Midbrain (tissue), 1 donor: ENCODE results near the gene DSCAM.

ENCODE experiments used
- DNase-seq: peaks from one replicate; lab custom pipeline; 2025; lab: John Stamatoyannopoulos, UW

DSCAM gene

DNA sequence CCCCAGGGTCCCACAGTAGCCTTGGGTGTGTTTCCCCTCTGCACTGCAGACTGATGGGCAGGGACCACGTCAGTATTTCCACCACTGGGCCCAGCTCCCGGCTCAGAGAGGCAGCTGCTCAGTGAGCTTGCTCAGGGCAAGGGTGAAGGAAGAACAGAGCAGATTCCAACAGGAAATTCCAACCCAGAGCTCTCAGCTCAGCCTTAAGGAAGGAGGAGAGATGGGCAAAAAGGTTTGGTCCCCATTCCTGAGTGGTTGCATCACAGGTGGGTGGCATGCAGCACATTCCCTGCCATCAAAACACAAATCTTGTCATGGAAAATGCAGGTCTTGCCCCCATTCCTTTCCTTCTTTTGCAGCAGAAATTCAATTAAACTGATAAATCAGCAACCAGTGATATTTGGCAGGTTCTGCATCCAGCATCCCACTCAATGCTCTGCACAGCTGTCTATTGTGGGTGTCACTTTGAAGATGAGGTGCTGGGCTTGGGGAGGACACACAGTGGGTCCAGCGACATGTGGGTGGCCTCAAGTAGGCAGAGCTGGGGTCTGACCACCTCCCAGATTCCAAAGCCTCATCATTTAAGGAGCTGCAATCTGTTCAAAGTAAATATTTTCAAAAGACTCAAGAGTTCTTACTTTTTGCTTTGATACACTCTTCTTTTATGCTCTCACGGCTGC lies 315.4 kb downstream of the DSCAM start:
- DNase-seq: no peak

DNA sequence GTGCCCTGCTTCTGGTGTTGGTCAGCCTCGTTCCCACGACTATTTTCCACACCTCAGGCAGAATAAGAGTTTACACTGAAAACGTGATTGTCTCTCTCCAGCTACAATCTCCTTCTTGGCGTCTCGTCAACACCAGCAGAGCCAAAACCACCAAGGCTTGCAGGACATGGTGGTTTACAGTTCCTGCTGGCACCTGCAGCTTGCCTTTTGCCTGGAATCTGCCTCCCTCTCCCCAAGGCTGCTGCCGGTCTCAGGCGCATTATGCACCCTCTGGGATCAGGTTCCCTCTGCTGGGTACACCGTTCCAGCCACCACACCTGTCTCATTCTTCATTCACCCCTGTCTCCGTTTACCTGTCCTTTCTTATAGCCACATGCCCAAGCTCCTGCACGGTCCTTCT lies 315.9 kb downstream of the DSCAM start:
- DNase-seq: no peak

DNA sequence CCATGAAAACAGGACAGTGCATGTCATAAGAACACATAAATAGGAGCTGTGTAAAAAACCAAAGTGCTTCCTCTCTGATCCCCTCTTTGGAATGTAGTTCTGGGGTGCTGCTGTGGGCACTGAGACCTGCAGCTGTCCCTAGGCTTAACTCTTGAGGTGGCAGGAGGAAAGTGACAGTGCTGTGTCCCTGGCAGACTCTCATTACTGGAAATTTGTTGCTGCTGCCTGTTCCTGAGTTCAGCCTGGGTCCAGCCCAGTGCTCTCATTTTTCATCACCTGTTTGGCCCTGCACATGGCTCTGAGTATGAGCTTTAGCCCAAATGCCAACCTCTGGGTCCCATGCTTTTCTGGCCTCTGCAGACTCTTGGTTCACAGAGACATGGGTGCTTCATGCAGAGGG lies 329.3 kb downstream of the DSCAM start:
- DNase-seq: no peak

DNA sequence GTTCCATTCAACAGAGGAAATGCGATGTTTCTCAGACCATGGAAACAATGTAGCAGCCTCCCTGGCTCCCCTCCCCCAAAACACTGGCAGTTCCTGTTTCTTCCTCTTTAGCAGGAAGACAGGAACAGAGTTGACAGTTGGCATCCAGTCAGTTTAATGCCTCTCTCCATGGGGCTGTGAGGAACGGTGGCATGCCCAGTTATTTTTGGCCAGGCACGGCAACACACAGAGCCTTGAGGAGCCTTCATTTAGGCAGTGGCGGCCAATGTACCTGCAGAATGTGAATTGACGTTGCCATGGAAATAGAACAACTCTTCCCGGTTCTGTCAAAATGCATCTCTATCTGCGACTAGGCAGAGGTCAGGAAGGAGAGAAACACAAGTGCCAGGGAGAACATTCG lies 330.6 kb downstream of the DSCAM start:
- DNase-seq: no peak

DNA sequence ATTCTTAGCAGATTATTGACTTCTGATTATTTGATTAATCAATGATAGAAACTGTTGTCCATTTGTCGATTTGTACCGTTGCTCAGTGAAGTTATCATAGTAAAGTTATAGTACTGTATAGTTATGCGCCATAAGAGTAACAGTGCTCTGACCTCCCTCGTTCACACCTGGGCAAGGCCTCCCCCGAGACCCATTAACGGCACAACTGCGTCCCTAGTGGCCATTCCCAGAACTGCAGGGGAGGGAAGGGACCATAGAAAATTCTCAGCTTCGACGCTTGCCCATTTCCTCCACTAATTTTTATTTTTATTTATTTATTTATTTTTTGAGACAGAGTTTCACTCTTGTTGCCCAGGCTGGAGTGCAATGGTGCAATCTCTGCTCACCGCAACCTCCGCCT lies 334.4 kb downstream of the DSCAM start:
- no peak for DNase-seq

DNA sequence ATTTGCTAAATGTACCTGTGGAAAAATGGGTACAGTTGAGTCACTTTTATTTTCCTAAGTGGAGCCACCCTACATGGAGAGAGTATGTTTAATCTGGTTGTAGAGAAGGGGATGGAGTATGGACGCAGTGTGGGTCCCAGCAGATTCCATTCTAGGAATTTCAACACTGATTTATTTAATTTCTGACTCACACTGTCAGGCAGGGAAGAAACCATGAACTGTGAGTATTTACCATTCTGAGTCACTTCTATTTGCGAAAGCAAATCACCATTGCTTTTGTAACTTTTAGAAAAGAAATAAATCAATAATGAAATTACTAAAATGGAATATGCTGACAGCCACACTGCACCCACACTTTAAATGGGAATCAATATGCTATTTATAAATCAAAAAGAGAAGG lies 339.0 kb downstream of the DSCAM start:
- DNase-seq: no peak

DNA sequence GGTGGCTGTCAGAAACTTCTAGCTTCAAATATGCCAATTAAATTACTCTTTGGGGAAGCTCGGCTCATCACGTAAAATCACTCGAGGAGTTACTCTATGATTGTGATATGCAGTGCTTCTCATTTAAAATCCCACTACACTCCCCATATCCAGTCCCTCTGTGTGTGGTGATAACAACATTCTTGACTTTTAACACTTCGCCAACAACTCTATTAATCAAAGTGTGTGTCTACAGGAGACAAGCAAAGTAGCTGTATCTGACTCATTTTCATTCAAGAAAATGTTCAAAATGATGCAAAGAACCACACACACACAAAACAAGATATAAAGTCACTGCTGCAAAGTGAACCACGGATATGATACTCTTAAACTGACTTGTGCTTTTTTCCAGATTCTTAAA lies 341.3 kb downstream of the DSCAM start:
- no peak for DNase-seq

DNA sequence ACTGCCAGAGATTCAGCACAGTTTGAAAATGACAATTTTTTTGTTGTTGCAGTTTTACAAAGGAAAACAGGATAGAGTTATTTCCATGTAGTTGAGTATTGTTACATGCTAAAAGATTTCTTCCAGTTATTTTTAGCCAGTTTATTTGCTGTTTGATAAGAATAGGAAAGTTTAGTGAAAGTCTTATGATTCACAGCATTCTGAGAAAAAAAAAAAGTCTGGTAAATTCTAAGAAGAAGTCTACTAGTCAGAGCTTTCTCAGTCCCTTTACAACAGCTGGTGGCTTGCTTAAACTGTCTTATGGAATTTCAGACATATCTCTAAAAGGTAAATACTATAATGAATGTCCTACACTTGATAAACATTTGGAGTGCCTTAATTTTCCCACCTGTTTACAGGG lies 341.7 kb downstream of the DSCAM start:
- no peak for DNase-seq

DNA sequence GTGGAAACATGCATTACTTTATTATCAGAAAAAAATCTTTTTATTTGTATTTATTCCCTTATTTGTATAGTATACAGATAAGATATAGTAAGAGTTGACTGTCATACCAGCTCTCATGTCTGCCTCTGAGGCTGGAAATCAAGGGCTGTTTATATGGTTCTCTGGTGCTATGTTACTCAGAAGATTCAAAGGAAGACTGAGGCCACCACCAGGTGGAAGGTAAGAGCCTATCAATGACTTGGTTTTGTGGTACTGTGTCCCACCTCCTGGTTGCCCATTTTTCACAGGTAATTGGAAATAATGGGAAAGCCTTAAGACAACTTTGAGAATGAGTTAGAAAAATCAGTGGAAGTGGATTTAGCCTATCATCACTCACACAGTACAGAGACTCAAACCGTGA lies 342.1 kb downstream of the DSCAM start:
- no peak for DNase-seq

DNA sequence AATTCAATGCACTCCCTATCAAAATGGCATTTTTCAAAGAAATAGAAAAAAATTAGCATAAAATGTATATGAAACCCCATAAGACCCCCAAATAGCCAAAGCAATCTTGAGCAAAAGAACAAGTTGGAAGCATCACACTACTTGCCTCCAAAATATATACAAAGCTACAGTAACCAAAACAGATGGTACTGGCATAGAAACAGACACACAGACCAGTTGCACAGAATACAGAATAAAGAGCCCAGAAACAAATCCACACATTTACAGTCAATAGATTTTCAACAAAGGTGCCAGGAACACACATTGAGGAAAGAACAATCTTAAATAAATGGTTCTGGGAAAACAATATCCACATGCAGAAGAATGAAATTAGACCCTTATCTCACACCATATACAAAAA lies 350.8 kb downstream of the DSCAM start:
- DNase-seq: no peak

DNA sequence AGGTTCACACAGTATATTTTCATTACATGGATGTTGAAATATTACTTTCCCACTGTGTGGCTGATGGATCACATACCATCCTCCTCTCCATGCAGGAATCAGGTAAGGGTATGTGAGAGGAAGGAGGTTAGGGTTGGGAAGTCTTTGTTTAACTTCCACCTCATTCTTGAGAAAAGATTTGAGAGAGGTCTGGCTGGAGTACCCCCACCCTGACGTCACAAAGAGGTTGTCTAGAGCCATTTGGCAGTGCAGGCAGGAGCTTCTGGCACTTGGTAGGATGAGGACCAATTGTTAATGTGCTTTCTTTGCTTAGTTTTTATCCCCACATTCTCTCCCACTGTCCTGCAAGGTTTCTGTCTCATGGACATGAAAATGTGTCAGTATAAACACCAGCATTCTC lies 356.6 kb downstream of the DSCAM start:
- no peak for DNase-seq

DNA sequence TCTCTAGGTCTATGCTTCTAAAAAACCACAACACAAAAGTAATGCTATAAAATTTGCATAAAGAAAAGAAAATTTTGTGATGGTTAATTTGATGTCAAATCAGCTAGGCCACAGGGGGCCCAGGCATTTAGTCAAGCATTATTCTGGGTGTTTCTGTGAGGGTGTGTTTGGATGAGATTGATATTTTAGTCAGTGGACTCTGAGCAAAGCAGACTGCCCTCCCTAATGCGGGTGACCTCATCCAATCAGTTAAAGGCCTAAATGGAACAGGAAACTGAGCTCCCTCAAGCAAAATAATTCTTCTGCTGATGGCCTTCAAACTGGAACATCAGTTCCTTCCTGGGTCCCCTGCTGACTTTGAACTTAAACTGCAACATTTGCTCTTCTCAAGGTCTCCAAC lies 358.0 kb downstream of the DSCAM start:
- no peak for DNase-seq

DNA sequence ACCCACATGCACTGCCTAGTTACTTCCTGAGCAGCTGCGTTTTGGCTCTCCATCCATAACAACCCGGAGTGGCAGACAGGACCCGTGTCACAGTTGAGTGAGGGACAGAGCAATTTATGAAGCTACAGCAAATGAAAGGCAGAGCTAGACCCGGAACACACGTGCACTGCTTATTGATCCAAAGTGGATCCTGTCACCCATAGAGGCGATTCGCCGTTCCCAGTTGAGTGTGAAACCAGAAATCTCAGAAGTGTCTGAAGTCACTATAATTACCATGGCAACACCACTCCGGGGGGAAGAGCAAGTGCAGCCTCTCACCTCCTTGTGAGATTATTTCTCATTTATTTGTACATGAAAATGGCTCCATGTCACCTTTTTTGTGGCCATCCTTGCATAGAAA lies 365.2 kb downstream of the DSCAM start:
- no peak for DNase-seq

DNA sequence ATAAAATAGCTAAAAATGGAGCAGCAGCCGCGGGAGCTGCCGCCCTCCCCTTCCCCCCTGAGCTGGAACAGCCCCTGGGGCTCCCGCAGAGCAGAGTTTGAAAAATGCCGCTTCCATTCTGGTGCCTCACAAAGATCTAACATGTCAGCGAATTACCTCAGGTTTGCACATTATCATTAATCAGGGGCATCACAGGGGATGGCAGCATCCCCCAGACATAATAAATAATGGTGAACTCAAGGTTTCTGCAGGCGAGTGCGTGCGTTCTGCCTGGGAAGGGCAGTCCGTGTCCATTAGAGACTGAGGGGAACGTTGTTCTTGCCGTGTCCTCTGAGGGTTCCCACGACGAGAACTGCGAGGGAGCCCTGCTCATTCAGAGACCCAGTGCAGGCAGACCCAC lies 372.4 kb downstream of the DSCAM start:
- DNase-seq: no peak

DNA sequence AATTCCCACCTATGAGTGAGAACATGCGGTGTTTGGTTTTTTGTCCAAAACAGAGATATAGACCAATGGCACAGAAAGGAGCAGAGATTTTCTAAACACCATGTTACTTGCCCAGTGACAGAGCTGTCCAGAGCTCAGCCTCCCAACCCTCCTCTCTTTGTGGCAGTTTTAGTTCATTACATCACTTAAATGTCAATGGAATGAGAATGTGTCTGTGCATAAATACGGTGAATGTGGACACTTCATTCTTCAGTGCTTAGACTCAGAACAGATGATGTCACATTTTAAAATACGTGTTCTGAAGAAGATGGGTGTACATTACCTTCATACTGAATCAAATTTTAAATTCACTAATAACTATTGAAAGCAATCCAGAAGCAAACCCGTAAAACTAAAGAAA lies 374.9 kb downstream of the DSCAM start:
- DNase-seq: no peak

DNA sequence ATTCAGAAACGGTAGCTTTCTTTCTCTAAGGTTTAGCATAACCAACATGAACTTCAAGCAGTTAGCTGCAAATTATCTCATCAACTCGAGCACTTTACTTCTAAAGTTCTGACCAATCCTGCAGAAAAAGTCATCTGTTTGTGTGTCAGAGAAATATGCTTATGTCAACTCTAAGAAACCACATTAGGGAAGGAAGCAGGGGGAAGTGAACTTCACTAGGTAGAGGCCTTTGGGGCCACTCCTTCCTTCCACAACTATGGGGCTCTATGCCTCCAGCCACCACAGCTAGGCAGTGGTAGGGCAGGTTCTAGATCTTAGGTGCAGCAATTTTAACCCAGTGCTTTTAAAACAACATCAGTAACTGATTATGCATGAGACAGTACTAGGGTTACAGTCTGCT lies 375.9 kb downstream of the DSCAM start:
- no peak for DNase-seq

DNA sequence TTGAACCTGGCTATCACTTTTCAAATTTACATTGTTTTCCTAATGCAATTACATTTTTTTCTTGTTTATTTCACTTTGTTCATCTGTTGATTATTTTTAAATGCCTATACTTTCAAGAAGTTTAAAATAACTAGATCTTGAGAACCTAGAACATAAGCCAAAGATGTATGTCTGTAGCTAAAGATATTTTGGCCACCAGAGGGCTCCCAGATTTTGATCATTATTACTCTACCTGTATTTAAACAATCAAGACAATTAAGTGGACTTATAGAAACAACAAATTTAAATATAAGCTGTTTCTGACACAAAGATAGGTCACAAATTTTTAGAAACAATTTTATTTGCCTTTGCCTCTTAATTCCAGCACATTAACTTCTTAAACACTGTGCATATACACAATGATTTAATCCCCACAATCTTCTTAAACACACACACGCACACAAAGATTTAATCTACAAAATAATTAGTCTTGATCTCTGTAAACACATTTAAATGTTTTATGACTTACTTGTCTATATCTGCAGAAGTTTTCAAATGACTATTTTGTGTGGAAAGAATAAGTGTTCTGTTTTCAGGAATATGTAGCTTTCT lies 380.0 kb downstream of the DSCAM start:
- peak; percentile 13 for DNase-seq

DNA sequence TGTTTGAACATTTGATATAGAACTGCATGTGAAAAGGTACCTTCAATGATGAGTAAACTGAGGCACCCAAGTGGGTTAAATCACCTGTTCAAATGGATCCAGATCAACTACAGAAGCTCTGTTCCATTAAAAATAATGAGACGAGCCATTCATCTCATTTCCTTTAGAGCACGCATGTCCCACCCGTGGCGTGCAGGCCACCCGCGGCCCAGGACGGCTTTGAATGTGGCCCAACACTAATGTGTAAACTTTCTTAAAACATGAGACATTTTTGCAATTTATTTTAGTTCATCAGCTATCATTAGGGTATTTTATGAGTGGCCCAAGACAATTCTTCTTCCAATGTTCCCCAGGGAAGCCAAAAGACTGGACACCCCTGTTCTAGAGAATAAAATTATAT lies 381.6 kb downstream of the DSCAM start:
- DNase-seq: no peak

DNA sequence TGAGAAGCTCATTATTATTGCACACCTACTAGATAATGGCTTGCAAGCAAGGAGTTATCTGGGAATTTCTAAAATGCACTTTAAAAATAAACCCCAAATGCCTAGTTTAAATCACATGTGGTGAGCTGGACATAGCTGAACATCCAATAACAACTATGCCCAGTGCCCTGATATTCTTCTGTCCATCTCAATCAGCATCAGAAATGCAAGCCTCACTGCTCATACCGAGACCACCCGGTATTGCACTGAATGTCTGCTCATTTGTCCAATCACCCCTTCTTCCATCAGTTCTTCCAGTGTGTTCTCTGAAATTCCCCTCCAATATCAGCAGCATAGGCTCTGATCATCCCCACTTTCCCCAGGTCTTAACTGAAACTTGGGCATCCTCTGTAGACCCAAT lies 383.8 kb downstream of the DSCAM start:
- no peak for DNase-seq

DNA sequence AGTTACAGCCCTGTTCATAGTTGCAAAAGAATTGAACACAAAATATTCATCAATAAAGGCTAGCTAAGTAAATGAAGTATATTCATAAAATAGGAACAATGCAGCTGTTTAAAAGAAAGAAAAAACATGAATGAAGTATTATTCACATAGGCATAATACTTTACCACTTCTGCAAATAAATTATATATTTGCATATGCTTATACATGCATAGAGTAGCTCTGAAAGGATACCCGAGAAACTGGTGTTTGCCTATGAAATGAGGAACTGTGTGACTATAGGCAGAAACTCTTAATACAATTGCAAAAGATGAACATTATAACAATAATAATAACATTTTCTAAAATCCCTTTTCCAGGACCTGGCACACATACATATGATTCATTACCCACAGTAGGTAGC lies 385.9 kb downstream of the DSCAM start:
- no peak for DNase-seq

DNA sequence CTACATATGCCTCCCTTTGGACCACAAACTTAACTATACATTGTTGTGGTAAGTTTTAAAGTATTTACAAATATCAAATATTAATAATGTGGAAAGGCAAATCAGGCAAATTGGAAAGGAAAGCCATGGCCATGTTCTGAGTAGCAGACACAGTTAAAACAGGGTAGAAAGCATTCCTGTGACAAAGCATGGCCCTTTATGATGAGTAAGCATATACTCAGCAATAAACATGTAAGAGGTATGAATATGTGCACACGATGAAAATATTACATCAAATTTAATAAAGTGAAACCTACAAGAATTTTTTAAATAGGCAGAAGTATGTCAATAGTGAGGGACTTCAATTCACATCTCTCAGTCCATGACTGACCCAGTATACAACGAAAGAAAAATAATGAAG lies 389.2 kb downstream of the DSCAM start:
- DNase-seq: no peak

DNA sequence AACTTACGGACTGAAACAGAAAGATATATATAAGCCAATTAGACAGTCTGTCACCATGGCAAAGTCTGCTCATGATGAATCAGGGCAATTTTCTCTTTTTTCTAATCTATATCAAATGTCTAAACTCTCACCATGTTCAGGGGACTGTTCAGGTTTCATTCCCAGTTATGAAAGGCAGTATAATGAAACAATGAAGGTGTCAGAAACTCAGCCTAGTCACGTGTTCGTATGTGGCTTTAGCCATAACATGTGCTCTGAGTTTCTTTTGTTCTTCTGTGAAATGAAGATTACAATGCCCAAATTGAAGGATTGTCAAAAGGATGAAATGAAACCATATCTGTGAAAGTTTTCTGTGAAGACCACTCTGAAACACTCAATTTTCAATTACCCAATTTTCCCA lies 392.9 kb downstream of the DSCAM start:
- DNase-seq: no peak

DNA sequence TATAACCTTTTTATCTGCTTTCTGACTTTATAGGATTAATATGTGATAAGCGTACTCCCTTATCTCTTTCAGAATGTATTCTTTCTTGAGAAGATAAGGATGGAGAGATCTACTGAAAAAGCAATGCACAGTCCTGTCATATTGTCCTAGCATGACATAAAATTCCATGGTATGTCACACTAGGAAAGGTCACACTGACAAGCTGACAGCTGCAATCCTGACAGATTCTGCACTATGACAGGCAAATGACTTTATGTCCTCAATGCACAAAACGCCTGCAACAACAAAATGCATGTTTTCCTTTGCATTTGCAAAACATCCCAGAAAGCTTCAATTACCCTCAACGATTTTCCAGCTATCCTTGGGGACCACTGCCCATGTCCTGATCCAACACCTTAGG lies 393.8 kb downstream of the DSCAM start:
- no peak for DNase-seq

DNA sequence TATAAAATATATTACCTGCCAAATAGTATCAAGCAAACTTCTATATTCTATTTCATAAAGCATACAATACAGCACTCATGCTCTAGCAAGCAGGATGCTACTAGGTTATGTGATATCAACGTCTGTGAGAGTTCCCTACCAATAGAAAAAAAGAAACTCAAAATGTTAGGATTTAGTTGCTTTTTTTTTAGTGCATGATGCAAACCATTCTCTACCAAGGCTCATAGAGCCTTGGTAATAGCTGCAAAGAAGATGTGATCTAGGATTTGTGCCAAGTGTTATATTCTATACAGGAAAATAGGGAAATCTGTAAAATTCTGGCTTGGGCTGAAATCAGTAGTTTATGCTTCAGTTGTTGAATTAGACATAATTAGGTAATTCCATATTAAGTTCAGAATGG lies 394.4 kb downstream of the DSCAM start:
- no peak for DNase-seq
